WTC11 (cell line): ENCODE data around the gene MMP23B. TPM values are rescaled to one million over a fixed set of nuclear protein-coding genes. Genes with fewer than 3 reads are reported as not detected.

Source experiments
- CREB1 ChIP-seq: sonication (generic); formaldehyde crosslinking; IDR thresholded peaks from 2 replicates; pipeline ENCODE4 v1.8.0; 2023; ENCODE audit warnings: mild to moderate bottlenecking, missing genetic modification reagents
- ELF4 ChIP-seq: sonication (generic); formaldehyde crosslinking; IDR thresholded peaks from 2 replicates; pipeline ENCODE4 v1.8.1; 2022; ENCODE audit warnings: low read depth, mild to moderate bottlenecking, moderate library complexity, missing genetic modification reagents
- ESRRA ChIP-seq: sonication (generic); formaldehyde crosslinking; IDR thresholded peaks from 2 replicates; pipeline ENCODE4 v1.8.1; 2022; ENCODE audit warnings: mild to moderate bottlenecking, missing genetic modification reagents, borderline replicate concordance
- HMGA2 ChIP-seq: fragments of 250-450 bp; sonication (Bioruptor Pico); IDR thresholded peaks from 2 replicates; pipeline ENCODE4 v1.4.0; 2021; ENCODE audit warnings: mild to moderate bottlenecking, moderate library complexity
- KAT7 ChIP-seq: sonication (generic); formaldehyde crosslinking; IDR thresholded peaks from 2 replicates; pipeline ENCODE4 v1.8.1; 2023; ENCODE audit warnings: missing genetic modification reagents, mild to moderate bottlenecking, borderline replicate concordance
- MXD4 ChIP-seq: fragments of 250-450 bp; sonication (Bioruptor Pico); IDR thresholded peaks from 2 replicates; pipeline ENCODE4 v1.8.0; 2021; ENCODE audit warnings: mild to moderate bottlenecking, moderate library complexity, borderline replicate concordance
- NFATC4 ChIP-seq: fragments of 250-450 bp; sonication (Bioruptor Pico); IDR thresholded peaks from 2 replicates; pipeline ENCODE4 v1.9.0; 2021; ENCODE audit warnings: mild to moderate bottlenecking
- NR1H2 ChIP-seq: sonication (generic); formaldehyde crosslinking; IDR thresholded peaks from 2 replicates; pipeline ENCODE4 v1.9.0; 2021; ENCODE audit warnings: mild to moderate bottlenecking, moderate library complexity, missing genetic modification reagents
- SOX15 ChIP-seq: fragments of 250-450 bp; sonication (Bioruptor Pico); IDR thresholded peaks from 2 replicates; pipeline ENCODE4 v1.9.0; 2021; ENCODE audit warnings: mild to moderate bottlenecking
- SP1 ChIP-seq: sonication (generic); formaldehyde crosslinking; conservative IDR thresholded peaks from 2 replicates; pipeline ENCODE4 v1.8.1; 2022; ENCODE audit warnings: missing genetic modification reagents
- ZNF138 ChIP-seq: sonication (generic); formaldehyde crosslinking; conservative IDR thresholded peaks from 2 replicates; pipeline ENCODE4 v1.8.1; 2022; ENCODE audit warnings: mild to moderate bottlenecking, moderate library complexity, missing genetic modification reagents
- ZNF263 ChIP-seq: sonication (generic); formaldehyde crosslinking; IDR thresholded peaks from 2 replicates; pipeline ENCODE4 v1.8.1; 2022; ENCODE audit warnings: low read depth, mild to moderate bottlenecking, moderate library complexity, missing genetic modification reagents
- ZNF396 ChIP-seq: fragments of 250-450 bp; sonication (Bioruptor Pico); IDR thresholded peaks from 2 replicates; pipeline ENCODE4 v1.8.0; 2021; ENCODE audit warnings: mild to moderate bottlenecking, moderate library complexity, borderline replicate concordance
- ZNF416 ChIP-seq: fragments of 250-450 bp; sonication (Bioruptor Pico); IDR thresholded peaks from 2 replicates; pipeline ENCODE4 v1.9.0; 2021; ENCODE audit warnings: mild to moderate bottlenecking, inconsistent platforms
- total RNA-seq: library from RNA; stranded (reverse); gene quantifications from 3 replicates; pipeline ENCODE4 v1.2.3, GENCODE V29; 2021
- TF ChIP-seq, protein P1 (sequence below): fragments of 250-450 bp; sonication (Bioruptor Pico); IDR thresholded peaks from 2 replicates; pipeline ENCODE4 v1.9.0; 2021; ENCODE audit warnings: mild to moderate bottlenecking
- TF ChIP-seq, protein P2 (sequence below): sonication (generic); formaldehyde crosslinking; IDR thresholded peaks from 2 replicates; pipeline ENCODE4 v1.8.1; 2022; ENCODE audit warnings: missing genetic modification reagents, borderline replicate concordance
- TF ChIP-seq, protein P3 (sequence below): sonication (generic); formaldehyde crosslinking; IDR thresholded peaks from 2 replicates; pipeline ENCODE4 v1.8.0; 2023; ENCODE audit warnings: missing genetic modification reagents
- TF ChIP-seq, protein P4 (sequence below): sonication (generic); formaldehyde crosslinking; IDR thresholded peaks from 2 replicates; pipeline ENCODE4 v1.8.0; 2023; ENCODE audit warnings: mild to moderate bottlenecking, missing genetic modification reagents
- TF ChIP-seq, protein P5 (sequence below): sonication (generic); formaldehyde crosslinking; IDR thresholded peaks from 2 replicates; pipeline ENCODE4 v1.8.1; 2023; ENCODE audit warnings: mild to moderate bottlenecking, missing genetic modification reagents, moderate library complexity
- TF ChIP-seq, protein P6 (sequence below): sonication (generic); formaldehyde crosslinking; conservative IDR thresholded peaks from 2 replicates; pipeline ENCODE4 v1.8.1; 2023; ENCODE audit warnings: mild to moderate bottlenecking, low read depth, missing genetic modification reagents, moderate library complexity
- TF ChIP-seq, protein P7 (sequence below): sonication (generic); formaldehyde crosslinking; IDR thresholded peaks from 2 replicates; pipeline ENCODE4 v1.8.1; 2023; ENCODE audit warnings: mild to moderate bottlenecking, missing genetic modification reagents, moderate library complexity
- TF ChIP-seq, protein P8 (sequence below): fragments of 200-600 bp; IDR thresholded peaks from 2 replicates; pipeline ENCODE4 v1.8.0; 2022; ENCODE audit warnings: antibody characterized with exemption
- TF ChIP-seq, protein P9 (sequence below): sonication (generic); formaldehyde crosslinking; IDR thresholded peaks from 2 replicates; pipeline ENCODE4 v1.8.1; 2023; ENCODE audit warnings: mild to moderate bottlenecking, missing genetic modification reagents

The MMP23B gene
- total RNA-seq, 1 experiment from 2014 or later: 20.0 TPM

DNA sequence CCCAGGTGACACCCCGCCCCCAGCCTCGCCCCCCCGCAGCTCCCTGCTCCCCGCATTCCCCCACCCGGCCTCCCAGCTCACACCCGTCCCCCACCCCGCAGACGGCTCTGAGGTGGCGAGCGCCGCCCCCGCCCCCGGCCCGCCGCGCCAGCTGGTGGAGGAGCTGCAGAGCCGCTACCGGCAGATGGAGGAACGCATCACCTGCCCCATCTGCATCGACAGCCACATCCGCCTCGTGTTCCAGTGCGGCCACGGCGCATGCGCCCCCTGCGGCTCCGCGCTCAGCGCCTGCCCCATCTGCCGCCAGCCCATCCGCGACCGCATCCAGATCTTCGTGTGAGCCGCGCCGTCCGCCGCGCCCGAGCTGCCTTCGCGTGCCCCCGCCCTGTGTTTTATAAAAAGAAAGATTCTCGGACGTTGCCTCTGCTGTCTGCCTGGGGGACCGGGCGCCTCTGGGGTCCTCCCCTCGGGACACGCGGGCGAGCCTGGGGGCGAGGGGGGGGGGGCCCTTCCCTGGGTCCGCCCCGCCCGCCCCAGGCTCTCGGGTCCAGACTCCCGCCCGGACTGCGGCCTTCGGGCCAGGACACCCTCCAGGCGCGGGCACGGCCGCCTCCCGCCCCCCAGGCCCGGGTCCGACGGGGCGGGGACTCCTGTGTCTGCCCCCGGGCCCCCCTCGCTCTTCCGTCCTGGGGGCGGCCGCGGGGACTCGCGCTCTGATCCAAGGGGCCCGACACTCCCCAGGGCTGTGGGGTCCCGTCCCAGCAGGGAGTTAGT, 1.6 kb upstream of the MMP23B start (continued):
- no peak for TF ChIP-seq ZNF416 (CRISPR knock-in tag)
- TF ChIP-seq ELF4 (CRISPR knock-in tag): no peak
- TF ChIP-seq HMGA2 (CRISPR knock-in tag): no peak
- TF ChIP-seq NR1H2 (CRISPR knock-in tag): no peak
- peak; percentile 85 for TF ChIP-seq CREB1 (CRISPR knock-in tag)
- TF ChIP-seq, protein P1, sequence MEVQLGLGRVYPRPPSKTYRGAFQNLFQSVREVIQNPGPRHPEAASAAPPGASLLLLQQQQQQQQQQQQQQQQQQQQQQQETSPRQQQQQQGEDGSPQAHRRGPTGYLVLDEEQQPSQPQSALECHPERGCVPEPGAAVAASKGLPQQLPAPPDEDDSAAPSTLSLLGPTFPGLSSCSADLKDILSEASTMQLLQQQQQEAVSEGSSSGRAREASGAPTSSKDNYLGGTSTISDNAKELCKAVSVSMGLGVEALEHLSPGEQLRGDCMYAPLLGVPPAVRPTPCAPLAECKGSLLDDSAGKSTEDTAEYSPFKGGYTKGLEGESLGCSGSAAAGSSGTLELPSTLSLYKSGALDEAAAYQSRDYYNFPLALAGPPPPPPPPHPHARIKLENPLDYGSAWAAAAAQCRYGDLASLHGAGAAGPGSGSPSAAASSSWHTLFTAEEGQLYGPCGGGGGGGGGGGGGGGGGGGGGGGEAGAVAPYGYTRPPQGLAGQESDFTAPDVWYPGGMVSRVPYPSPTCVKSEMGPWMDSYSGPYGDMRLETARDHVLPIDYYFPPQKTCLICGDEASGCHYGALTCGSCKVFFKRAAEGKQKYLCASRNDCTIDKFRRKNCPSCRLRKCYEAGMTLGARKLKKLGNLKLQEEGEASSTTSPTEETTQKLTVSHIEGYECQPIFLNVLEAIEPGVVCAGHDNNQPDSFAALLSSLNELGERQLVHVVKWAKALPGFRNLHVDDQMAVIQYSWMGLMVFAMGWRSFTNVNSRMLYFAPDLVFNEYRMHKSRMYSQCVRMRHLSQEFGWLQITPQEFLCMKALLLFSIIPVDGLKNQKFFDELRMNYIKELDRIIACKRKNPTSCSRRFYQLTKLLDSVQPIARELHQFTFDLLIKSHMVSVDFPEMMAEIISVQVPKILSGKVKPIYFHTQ (CRISPR knock-in tag): no peak
- no peak for TF ChIP-seq MXD4 (CRISPR knock-in tag)
- no peak for TF ChIP-seq NFATC4 (CRISPR knock-in tag)
- 0 out of 2 replicates have a peak, but pooled peaks have one; percentile 26 for TF ChIP-seq ZNF138 (CRISPR knock-in tag)
- TF ChIP-seq, protein P2, sequence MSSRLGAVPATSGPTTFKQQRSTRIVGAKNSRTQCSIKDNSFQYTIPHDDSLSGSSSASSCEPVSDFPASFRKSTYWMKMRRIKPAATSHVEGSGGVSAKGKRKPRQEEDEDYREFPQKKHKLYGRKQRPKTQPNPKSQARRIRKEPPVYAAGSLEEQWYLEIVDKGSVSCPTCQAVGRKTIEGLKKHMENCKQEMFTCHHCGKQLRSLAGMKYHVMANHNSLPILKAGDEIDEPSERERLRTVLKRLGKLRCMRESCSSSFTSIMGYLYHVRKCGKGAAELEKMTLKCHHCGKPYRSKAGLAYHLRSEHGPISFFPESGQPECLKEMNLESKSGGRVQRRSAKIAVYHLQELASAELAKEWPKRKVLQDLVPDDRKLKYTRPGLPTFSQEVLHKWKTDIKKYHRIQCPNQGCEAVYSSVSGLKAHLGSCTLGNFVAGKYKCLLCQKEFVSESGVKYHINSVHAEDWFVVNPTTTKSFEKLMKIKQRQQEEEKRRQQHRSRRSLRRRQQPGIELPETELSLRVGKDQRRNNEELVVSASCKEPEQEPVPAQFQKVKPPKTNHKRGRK: no peak
- TF ChIP-seq, protein P3, sequence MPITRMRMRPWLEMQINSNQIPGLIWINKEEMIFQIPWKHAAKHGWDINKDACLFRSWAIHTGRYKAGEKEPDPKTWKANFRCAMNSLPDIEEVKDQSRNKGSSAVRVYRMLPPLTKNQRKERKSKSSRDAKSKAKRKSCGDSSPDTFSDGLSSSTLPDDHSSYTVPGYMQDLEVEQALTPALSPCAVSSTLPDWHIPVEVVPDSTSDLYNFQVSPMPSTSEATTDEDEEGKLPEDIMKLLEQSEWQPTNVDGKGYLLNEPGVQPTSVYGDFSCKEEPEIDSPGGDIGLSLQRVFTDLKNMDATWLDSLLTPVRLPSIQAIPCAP (CRISPR knock-in tag): no peak
- TF ChIP-seq SP1: peak; percentile 46
- TF ChIP-seq, protein P4, sequence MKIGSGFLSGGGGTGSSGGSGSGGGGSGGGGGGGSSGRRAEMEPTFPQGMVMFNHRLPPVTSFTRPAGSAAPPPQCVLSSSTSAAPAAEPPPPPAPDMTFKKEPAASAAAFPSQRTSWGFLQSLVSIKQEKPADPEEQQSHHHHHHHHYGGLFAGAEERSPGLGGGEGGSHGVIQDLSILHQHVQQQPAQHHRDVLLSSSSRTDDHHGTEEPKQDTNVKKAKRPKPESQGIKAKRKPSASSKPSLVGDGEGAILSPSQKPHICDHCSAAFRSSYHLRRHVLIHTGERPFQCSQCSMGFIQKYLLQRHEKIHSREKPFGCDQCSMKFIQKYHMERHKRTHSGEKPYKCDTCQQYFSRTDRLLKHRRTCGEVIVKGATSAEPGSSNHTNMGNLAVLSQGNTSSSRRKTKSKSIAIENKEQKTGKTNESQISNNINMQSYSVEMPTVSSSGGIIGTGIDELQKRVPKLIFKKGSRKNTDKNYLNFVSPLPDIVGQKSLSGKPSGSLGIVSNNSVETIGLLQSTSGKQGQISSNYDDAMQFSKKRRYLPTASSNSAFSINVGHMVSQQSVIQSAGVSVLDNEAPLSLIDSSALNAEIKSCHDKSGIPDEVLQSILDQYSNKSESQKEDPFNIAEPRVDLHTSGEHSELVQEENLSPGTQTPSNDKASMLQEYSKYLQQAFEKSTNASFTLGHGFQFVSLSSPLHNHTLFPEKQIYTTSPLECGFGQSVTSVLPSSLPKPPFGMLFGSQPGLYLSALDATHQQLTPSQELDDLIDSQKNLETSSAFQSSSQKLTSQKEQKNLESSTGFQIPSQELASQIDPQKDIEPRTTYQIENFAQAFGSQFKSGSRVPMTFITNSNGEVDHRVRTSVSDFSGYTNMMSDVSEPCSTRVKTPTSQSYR (CRISPR knock-in tag): peak; percentile 91; the same call in 1 of the 2 replicates
- no peak for TF ChIP-seq ZNF396 (CRISPR knock-in tag)
- TF ChIP-seq, protein P5, sequence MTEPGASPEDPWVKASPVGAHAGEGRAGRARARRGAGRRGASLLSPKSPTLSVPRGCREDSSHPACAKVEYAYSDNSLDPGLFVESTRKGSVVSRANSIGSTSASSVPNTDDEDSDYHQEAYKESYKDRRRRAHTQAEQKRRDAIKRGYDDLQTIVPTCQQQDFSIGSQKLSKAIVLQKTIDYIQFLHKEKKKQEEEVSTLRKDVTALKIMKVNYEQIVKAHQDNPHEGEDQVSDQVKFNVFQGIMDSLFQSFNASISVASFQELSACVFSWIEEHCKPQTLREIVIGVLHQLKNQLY (CRISPR knock-in tag): no peak
- TF ChIP-seq, protein P6, sequence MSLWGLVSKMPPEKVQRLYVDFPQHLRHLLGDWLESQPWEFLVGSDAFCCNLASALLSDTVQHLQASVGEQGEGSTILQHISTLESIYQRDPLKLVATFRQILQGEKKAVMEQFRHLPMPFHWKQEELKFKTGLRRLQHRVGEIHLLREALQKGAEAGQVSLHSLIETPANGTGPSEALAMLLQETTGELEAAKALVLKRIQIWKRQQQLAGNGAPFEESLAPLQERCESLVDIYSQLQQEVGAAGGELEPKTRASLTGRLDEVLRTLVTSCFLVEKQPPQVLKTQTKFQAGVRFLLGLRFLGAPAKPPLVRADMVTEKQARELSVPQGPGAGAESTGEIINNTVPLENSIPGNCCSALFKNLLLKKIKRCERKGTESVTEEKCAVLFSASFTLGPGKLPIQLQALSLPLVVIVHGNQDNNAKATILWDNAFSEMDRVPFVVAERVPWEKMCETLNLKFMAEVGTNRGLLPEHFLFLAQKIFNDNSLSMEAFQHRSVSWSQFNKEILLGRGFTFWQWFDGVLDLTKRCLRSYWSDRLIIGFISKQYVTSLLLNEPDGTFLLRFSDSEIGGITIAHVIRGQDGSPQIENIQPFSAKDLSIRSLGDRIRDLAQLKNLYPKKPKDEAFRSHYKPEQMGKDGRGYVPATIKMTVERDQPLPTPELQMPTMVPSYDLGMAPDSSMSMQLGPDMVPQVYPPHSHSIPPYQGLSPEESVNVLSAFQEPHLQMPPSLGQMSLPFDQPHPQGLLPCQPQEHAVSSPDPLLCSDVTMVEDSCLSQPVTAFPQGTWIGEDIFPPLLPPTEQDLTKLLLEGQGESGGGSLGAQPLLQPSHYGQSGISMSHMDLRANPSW (CRISPR knock-in tag): no peak
- TF ChIP-seq ZNF263 (CRISPR knock-in tag): no peak
- TF ChIP-seq, protein P7, sequence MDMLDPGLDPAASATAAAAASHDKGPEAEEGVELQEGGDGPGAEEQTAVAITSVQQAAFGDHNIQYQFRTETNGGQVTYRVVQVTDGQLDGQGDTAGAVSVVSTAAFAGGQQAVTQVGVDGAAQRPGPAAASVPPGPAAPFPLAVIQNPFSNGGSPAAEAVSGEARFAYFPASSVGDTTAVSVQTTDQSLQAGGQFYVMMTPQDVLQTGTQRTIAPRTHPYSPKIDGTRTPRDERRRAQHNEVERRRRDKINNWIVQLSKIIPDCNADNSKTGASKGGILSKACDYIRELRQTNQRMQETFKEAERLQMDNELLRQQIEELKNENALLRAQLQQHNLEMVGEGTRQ (CRISPR knock-in tag): peak; percentile 43
- no peak for TF ChIP-seq KAT7 (CRISPR knock-in tag)
- TF ChIP-seq, protein P8, sequence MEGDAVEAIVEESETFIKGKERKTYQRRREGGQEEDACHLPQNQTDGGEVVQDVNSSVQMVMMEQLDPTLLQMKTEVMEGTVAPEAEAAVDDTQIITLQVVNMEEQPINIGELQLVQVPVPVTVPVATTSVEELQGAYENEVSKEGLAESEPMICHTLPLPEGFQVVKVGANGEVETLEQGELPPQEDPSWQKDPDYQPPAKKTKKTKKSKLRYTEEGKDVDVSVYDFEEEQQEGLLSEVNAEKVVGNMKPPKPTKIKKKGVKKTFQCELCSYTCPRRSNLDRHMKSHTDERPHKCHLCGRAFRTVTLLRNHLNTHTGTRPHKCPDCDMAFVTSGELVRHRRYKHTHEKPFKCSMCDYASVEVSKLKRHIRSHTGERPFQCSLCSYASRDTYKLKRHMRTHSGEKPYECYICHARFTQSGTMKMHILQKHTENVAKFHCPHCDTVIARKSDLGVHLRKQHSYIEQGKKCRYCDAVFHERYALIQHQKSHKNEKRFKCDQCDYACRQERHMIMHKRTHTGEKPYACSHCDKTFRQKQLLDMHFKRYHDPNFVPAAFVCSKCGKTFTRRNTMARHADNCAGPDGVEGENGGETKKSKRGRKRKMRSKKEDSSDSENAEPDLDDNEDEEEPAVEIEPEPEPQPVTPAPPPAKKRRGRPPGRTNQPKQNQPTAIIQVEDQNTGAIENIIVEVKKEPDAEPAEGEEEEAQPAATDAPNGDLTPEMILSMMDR: no peak
- TF ChIP-seq ESRRA (CRISPR knock-in tag): no peak
- TF ChIP-seq, protein P9, sequence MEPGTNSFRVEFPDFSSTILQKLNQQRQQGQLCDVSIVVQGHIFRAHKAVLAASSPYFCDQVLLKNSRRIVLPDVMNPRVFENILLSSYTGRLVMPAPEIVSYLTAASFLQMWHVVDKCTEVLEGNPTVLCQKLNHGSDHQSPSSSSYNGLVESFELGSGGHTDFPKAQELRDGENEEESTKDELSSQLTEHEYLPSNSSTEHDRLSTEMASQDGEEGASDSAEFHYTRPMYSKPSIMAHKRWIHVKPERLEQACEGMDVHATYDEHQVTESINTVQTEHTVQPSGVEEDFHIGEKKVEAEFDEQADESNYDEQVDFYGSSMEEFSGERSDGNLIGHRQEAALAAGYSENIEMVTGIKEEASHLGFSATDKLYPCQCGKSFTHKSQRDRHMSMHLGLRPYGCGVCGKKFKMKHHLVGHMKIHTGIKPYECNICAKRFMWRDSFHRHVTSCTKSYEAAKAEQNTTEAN (CRISPR knock-in tag): peak; percentile 92
- TF ChIP-seq SOX15 (CRISPR knock-in tag): no peak
